HG02798 (cell line): ENCODE data around the gene MICU1.
"Not testable (repeated sequence)": the region's sequence is repeated elsewhere in the genome, so short reads cannot be mapped to it uniquely, and the experiment has no call there.

Source experiments
- ATAC-seq: cut with Tn5 transposase; IDR thresholded peaks from one replicate; pipeline ENCODE4 v1.9.1; 2021; ENCODE audit warnings: mild to moderate bottlenecking; ENCODE audit not compliant: unreplicated experiment, poor library complexity

The MICU1 gene

DNA sequence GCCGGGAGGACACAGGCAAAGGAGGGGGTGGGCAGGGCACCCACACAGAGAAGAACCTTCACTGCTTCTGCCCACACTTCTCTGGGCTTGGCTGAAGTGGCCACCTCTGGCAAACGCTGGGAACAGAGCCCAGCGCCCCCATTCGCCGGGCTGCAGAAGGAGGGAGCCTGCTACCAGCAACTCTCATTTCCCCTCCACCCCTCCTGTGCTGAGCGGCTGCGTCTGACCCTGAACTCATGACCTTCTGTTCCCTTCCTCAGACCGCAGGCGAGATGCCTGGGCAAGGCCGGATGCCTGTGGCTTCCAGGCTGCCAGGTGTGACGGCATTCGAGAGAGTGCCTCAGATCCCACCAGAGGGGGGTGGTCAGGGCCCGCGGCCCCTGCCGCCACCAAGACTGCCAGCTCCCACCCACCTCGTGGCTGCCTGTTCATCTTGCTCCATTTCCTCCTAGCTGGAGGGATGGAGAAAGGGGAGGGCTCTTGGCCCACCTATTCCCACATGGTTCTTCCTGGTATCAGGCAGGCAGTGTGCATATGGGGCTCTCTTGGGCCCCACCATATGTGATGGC is 291.0 kb downstream of the MICU1 start:
- peak; percentile 66 for ATAC-seq

DNA sequence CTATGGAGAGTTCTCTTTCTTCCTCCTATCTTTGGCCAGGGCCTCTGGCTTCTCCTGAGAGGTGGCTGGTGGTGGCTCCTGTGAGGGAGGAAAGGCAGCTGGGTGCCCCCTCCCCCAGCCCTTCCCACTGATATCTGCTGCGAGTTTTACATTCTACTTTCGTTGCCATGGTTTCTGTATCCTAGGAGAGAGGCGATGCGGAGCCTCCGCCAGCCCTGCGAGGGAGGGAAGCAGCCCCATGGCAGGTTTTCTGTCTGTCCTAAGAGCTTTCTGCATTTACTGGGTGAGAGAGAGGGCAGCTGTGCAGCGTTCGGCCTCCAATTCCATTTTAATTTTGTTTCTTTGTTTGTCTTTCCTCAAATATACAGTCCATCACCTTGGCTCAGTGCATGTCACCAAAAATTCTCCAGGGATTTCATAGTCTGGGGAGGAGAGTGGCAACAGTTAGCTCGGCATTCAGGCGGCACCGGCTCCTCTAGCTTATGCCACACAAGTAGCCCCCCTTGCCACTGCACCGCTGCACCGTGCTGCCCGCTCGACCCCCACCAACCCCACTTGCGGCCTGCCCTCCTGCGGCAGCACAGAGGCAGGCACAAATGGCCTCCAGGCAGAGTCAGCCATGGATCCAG is 291.6 kb downstream of the MICU1 start:
- ATAC-seq, result no peak

DNA sequence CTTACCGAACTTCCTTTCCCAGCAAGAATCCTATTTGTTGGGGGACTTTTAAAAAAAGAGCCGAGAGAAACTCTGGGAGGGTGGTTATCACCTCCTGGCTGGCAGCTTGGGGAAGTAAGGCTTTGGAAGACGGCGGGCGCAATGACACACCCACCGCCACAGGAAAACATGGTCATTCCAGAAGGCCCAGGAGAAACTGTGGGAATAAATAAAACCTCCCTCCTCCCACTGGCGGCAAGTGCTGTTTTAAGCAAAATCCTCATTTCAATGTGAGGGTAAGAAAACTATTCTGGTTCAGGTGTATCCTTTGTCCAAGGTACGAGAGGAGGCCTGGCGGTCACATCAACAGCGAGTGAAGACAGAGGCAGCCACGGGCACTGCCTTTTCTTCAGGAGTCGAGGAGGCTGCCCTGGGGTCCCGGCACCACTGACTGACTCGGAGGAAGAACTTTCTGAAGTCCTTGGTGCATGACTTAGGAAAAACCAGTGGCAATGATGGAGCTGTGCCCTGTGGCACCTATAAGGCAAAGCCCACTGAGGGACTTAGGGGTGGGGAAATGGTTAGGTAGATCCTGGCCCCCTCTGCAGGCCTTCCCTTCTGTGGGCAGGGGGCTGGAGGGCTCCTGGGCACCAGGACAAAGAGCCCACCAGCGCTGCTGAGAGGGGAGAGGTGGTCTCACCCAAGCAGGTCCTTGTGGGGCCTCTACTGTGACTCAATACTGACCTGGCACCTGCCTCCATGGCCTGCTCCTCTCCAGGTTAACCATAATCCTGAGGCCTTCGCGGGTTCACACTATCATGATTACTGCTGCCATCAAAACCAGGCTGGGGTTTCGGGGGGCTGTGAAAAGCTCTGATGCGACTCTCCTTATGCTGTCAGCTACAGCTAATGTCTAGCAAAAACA is 292.5 kb downstream of the MICU1 start:
- no peak for ATAC-seq

DNA sequence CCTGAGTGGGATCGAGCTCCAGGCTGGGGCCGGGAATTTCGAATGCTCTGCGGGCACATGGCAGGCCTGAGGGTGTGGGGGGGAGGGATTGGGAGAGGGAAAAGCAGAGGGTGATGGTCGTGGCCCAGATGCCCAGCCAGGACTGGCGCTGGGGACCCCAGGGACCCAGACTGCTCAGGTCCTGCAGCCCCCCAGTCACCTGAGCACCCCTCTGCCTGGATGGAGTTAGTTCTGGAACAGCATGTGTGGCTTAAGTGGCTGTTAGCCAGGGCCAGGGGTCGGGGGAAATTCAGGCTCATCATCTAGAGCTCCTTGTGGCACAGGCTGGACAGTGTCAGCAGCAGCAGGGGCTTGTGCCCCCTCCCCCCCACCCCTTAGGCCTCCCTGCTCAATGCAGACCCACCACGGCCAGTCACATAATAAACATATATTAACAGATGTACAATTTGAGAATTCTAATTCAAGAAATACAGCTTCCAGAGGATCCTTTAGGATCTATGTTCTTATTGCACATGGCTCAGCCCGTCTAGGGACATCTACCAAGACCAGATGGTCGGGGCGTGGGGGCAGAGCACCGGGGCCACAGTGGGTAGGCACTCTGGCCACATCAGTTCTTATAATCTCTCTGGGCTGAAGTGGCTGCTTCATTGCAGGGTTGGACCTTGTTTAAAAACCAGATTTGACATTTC is 293.3 kb downstream of the MICU1 start:
- ATAC-seq, result no peak

DNA sequence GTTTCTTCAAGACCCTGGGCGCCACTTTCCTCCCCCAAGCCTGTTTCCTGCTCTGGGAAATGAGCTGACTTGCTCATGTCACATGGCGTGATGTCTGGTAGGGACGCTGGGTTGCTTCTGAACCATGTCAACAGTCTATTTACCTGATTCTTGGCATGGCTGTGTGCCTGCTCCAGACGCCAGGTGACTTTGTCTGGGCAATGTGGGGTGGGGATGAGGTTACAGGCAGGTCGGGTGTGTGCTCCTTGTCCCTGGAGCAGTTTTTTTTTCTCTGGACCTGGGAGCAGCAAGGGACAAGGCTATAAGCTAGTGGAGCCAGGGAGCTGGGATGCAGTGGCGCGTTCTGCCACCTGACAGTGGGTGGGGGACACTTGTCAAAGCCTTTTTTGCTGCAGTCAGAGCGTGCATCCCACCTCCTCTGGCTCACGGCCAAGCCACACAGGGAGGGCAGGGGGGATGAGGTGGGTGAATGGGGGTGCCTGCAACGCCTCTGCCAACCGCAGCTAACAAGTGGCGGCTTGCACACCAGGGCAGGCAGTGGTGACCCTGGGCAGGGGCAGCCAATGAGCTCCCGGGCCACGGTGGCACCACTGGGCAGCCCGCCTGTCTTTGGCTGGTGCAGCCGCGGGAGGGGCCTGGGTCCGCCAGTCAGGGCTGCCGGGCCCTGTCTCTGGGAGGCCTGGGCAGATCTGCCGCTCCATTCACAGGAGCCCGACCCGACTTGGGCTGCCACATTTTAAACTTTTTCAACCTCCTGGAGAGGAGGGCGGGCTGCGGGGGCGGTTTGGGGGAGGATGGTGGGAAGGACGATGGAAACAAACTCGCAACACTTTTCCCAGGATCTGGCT is 294.1 kb downstream of the MICU1 start:
- ATAC-seq, result peak; percentile 66

DNA sequence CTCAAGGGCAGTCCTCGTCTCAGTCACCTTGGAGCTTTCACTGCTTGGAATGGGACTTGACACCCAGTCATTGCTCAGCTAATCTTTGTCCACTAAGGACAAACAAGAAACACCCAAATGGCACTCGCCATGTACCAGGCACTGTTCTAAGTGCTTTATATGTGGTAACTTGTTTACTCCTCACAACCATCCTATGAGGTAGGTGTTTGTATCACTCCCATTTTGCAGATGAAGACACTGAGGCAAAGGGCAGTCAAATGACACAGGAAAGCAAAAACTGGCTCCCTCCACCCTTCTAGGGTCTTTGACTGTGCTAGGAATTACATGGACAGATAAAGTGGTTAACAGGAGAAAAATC is 295.8 kb downstream of the MICU1 start:
- no peak for ATAC-seq

DNA sequence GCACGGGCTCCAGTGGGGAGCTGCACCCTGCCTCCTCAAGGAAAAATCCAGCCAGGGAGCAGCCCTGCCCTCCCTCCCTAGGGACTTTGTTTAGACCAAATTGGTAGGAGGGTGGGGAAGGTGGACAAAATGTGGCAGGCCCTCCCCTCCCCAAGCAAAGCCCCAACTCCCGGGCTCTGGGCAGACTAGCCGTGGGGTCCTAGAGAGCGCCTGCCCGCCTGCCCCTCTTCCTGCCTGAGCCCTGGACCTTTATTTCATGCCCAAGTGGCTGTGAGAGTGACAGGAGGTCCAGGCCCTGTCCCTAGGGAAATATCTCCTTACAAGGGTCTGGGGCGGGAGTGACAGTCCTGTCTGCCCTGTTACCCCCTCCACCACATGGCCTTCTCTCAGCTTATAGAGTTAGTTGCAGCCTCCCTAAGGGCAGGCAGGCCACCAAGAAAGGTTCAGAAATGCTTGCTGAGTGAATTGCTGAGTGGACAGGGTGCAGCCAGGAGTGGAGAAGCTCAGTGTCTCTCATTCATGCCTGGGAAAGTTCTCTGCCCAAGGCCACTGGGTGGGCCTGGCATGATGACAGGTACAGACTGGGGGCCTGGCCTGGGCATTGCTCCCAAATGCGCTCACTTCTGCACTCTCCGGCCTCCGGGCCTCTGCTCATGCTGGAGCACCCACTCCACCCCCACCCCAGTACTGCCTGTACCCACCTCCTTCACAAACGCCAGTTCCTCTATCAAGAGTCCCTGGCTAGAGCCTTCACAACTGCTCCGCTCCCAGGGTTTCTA is 296.4 kb downstream of the MICU1 start:
- ATAC-seq, result no peak

DNA sequence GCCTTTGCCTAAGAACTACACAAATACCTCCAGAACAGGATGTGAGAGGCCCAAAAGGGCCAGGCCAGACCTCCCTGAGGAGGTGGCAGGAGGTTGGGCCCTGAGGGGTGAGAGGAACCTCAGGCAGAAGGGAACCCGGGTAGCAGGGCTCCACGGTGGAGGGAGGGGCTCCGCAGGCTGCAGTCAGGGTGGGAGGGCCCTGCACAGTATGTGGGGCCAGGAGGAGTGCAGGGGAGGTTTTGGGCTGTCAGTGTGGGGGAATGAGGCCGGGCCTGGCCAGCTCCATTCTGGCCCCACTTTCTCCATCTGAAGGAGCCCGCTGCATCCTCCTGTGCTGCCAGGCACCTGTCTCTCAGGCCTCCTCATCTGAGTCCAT is 297.1 kb downstream of the MICU1 start:
- no peak for ATAC-seq

DNA sequence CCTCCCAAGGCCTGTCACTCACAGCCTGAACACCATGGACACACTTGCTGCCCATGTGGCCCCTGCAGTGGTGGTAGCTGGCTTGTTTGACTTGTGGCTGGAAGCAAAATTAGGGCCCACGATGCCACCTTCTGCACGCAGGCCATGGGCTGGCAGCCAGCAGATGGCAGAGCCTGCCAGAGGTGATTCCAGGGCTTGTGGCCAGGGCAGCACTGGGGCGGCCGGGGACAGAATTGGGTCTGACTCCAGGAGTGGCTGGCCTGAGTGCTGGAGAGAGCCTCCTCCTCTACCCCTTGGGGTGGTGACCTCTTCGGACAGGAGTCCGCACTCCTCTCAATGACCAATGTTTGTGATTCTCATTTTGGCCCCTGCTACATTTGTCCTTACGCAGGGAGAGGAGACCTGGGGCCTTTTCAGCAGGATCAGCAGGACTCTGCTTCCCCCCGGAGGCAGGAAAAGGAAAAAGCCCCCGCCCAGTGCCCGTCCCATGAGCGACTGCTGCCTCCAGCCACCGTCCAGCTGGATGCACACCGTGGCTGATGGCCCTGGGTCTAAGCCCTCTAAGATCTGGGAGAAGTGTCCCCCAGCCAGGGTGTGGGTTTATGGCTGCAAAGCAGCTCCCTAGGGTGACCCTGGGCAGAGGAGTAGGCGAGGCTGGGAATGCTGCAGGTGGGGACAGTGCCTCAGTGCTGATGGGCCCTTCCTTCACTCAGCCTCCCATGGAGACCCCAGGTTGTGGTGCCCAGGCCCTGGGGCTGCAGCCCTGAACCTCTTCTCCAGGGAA is 297.6 kb downstream of the MICU1 start:
- no peak for ATAC-seq

DNA sequence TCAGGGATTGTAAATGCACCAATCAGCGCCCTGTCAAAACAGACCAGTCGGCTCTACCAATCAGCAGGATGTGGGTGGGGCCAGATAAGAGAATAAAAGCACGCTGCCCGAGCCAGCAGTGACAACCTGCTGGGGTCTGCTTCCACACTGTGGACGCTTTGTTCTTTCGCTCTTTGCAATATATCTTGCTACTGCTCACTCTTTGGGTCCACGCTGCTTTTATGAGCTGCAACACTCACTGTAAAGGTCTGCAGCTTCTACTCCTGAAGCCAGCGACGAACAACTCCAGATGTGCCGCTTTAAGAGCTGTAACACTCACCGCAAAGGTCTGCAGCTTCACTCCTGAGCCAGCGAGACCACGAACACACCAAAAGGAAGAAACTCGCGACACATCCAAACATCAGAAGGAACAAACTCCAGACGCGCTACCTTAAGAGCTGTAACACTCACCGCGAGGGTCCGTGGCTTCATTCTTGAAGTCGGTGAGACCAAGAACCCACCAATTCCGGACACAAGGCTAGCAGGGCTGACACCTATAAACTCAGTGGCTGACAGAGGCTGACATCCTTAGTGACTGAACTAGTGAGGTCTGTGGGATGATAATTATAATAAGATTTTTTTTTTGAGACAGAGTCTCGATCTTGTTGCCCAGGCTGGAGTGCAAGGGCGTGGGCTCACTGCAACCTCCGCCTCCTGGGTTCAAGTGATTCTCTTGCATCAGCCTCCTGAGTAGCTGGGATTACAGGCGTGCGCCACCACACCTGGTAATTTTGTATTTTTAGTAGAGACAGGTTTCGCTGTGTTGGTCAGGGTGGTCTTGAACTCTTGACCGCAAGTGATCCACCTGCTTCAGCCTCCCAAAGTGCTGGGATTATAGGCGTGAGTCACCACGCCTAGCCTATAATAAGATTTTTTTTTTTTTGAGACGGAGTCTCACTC is 298.9 kb downstream of the MICU1 start:
- not testable (repeated sequence) for ATAC-seq

DNA sequence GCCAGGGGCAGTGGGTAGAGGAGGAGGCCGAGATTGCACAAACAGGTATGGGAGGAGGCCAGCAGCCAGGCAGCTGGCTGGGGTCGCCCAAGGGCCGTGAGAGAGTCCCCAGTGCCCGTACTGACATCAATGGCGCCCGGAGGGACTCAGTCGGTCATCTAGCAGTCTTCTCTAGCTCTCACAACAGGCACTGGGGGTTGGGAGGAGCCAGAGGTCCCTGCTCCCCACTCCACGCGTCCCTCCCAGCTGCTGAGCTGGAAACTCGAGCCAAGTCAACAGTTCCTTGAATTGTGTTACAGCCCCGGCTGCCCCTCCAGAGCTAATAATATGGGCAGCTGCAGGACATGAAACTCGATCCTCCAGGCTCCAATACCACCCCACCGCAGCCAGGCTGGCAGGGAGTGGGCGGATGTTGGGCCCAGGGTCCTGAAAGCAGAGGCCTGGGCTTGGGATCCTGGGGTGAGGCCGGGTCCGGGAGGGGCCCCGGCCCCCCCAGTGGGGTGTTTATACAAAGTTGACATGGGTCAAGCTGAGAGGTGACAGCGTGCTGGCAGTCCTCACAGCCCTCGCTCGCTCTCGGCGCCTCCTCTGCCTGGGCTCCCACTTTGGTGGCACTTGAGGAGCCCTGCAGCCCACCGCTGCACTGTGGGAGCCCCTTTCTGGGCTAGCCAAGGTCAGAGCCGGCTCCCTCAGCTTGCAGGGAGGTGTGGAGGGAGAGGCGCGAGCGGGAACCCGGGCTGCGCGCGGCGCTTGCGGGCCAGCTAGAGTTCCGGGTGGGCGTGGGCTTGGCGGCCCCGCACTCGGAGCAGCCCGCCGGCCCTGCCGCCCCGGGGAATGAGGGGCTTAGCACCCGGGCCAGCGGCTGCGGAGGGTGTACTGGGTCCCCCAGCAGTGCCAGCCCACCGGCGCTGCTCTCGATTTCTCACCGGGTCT is 300.4 kb downstream of the MICU1 start:
- ATAC-seq, result not testable (repeated sequence)

DNA sequence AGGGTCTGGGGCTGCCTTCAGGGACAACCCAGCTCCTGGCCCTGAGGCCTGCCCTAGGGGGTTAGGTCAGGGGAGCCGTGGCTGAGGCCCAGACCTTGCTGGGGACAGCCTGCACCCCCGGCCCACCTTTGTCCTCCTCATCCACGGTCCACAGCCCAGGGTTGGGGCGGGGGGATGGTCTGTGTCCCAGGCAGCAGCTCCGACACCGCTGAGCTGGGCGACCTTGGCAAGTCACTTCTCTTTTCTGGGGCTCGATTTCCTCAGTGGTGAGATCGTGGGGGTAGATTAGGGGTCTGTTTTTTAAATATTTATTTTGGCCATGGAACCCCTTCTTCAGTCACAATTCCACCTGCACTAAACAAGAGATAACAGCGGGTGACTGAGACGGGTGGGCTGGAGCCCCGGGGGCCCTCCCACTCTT is 302.1 kb downstream of the MICU1 start:
- ATAC-seq, result no peak

DNA sequence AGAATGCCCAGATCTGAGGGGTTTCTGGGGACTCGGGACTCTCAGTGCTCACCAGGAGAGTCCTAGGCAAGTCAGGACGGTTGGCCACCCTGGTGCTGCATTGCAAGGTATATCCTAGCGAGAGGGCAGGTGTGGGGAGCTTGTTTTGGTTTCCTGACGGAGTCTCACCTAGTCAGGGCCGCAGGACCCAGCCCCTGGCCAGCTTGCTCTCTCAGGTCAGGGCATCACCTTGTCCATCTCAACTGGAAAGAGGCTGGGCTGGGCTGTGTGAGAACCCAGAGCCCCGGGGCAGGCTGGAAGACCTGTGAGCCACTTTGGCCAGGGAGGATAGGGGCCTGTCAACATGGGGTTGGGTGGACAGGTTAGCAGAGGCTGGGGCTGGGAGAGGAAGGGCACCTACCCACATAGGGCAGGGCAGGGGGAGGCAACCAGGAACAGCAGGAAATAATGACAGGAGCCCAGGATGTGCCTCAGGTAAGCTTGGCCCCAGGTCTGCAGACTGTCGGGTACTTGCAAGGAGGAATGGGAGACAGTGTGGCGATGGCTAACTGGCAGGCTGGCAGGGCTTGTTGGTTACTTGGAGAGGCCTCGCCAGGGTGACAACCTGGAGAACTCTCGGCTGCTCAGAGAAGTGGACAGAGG is 302.6 kb downstream of the MICU1 start:
- no peak for ATAC-seq

DNA sequence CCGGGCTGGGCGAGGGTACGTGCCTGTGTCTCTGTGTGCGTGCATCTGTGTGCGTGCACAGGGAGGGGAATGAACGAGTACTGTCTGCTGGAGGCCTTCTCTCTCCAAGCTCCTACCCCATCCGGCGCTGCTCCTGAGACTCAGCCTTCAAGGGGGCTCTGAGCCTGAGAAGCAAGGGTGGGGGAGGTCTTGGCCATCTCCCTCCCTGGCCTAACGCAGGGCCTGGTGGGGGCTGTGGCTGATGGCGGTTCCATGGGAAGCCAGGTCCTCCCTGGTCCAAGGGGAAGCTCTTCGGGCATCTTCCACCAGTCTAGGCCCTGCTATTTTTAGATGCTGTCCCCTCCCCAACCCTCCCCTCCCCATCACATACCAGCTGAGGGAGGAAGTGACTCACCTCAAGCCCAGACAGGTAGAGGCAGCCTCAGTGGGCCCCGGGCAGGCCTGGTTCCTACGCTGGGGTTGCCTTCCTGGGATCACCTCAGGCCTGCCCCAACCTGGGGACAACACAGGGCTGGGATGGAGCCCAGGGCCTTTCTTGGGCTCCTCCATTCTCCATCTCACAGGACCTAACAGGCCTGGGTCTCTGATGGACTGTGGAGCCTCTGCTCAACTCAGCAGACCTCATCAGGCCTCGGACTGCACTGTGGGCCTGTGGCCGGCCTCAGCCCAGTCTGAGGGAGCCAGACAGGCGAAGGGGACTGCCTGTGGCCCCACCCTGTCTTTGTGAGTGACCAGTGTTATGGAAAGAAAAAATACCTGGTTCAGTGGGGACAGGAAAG is 303.4 kb downstream of the MICU1 start:
- ATAC-seq, result no peak

DNA sequence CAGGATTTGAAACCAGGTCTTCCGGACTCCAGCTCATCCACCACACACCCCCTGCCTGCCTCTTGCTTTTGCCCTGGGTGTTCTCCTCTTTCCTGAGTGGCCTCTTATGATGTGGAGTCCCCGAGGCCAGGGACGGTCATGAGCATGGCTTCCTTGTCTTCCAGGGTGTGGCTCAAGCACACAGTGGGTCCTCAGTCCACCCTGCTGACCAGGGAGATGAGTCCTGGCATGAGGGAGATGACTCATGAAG is 303.9 kb downstream of the MICU1 start:
- ATAC-seq, result no peak
